HG02938 (cell line): ENCODE data around the gene ZNF613.
"Not testable (repeated sequence)": the region's sequence is repeated elsewhere in the genome, so short reads cannot be mapped to it uniquely, and the experiment has no call there.

Source experiments
- ATAC-seq: cut with Tn5 transposase; IDR thresholded peaks from one replicate; pipeline ENCODE4 v1.9.1; 2021; ENCODE audit warnings: mild to moderate bottlenecking, moderate library complexity; ENCODE audit not compliant: unreplicated experiment

Gene ZNF613

GRCh38 chr19:51926784-51927741, at the start of gene ZNF613:
Gene ZNF613 (plus strand): TSS chr19:51927472. CDS start chr19:51936221, 8,749 bp downstream.
- ATAC-seq: no peak

GRCh38 chr19:51882518-51882917, 44.8 kb upstream of the ZNF613 start:
- no peak for ATAC-seq

- ATAC-seq: no peak
Measured at GRCh38 chr19:51884713-51885112, 42.6 kb upstream of the ZNF613 start.

GRCh38 chr19:51887522-51888498, 39.5 kb upstream of the ZNF613 start, which contains the start of gene ZNF577:
Gene ZNF577 (minus strand): TSS chr19:51887951. CDS start chr19:51880382, 7,569 bp downstream.
- no peak for ATAC-seq

GRCh38 chr19:51889934-51890333, 37.3 kb upstream of the ZNF613 start:
- ATAC-seq: no peak

GRCh38 chr19:51891193-51891747, 36.0 kb upstream of the ZNF613 start:
- no peak for ATAC-seq

GRCh38 chr19:51901860-51902259, 25.4 kb upstream of the ZNF613 start:
- no peak for ATAC-seq

- no peak for ATAC-seq
Measured at GRCh38 chr19:51903192-51903591, 24.1 kb upstream of the ZNF613 start.

GRCh38 chr19:51904331-51905165, 22.7 kb upstream of the ZNF613 start, which contains the start of gene ZNF649:
Gene ZNF649 (minus strand): TSS chr19:51905017. CDS start chr19:51900107, 4,910 bp downstream.
- ATAC-seq: no peak

- ATAC-seq: no peak
Measured at GRCh38 chr19:51905206-51905605, 22.1 kb upstream of the ZNF613 start.

GRCh38 chr19:51905639-51906038, 21.6 kb upstream of the ZNF613 start:
- not testable (repeated sequence) for ATAC-seq

GRCh38 chr19:51906108-51906507, 21.2 kb upstream of the ZNF613 start:
- not testable (repeated sequence) for ATAC-seq

GRCh38 chr19:51907981-51908380, 19.3 kb upstream of the ZNF613 start:
- not testable (repeated sequence) for ATAC-seq

GRCh38 chr19:51915324-51915867, 11.9 kb upstream of the ZNF613 start:
- ATAC-seq: no peak

GRCh38 chr19:51916167-51916566, 11.1 kb upstream of the ZNF613 start:
- ATAC-seq: no peak

GRCh38 chr19:51919606-51920005, 7.7 kb upstream of the ZNF613 start:
- no peak for ATAC-seq

GRCh38 chr19:51921949-51922348, 5.3 kb upstream of the ZNF613 start:
- no peak for ATAC-seq

GRCh38 chr19:51926426-51926783, 867 bp upstream of the ZNF613 start:
- no peak for ATAC-seq

GRCh38 chr19:51927859-51928258, 587 bp downstream of the ZNF613 start:
- no peak for ATAC-seq

- no peak for ATAC-seq
Measured at GRCh38 chr19:51931921-51932320, 4.6 kb downstream of the ZNF613 start.
